Thoracic aorta (tissue), 2 donors: ENCODE measurements around the gene FOSL2. TPM values are rescaled to one million over a fixed set of nuclear protein-coding genes. Genes with fewer than 3 reads are reported as not detected.

ENCODE experiments used
- ATAC-seq: fragments of 150-250 bp; one replicate; pipeline ENCODE4 v1.8.0; 2017; ENCODE audit warnings: low read depth; ENCODE audit not compliant: insufficient number of reproducible peaks, low FRiP score
- DNase-seq: peaks from one replicate; pipeline ENCODE4 v3.0.0-alpha.2; 2020; ENCODE audit warnings: low spot score
- H3K27ac ChIP-seq, 2 donors: fragments of 200-600 bp; sonication (generic); 1 replicate in 1 of 2; 2 replicates in 1 of 2; pipeline ENCODE4 v1.5.1; 2016; ENCODE audit warnings: mild to moderate bottlenecking in 2 of 2, moderate library complexity in 2 of 2
- H3K27me3 ChIP-seq: fragments of 200-600 bp; sonication (generic); replicated peaks from 2 replicates; pipeline ENCODE4 v1.6.0; 2016; ENCODE audit warnings: mild to moderate bottlenecking; ENCODE audit not compliant: insufficient read depth
- H3K36me3 ChIP-seq: fragments of 200-600 bp; sonication (generic); one replicate; pipeline ENCODE4 v1.5.1; 2016
- H3K4me1 ChIP-seq, 2 donors: fragments of 200-600 bp; sonication (generic); 1 replicate in 1 of 2; 2 replicates in 1 of 2; pipeline versions ENCODE4 v1.5.1 to v1.6.0; 2016; ENCODE audit warnings: low read depth in 2 of 2, mild to moderate bottlenecking in 1 of 2; ENCODE audit not compliant: control insufficient read depth in 1 of 2
- H3K4me3 ChIP-seq: fragments of 200-600 bp; sonication (generic); 2 replicates; pipeline ENCODE4 v1.5.1; 2016; ENCODE audit warnings: mild to moderate bottlenecking
- H3K9me3 ChIP-seq: fragments of 200-600 bp; sonication (generic); 2 replicates; pipeline ENCODE4 v1.5.1; 2016
- CTCF ChIP-seq: fragments of 200-600 bp; sonication (generic); IDR thresholded peaks from one replicate; pipeline ENCODE4 v1.5.1; 2019; ENCODE audit warnings: antibody characterized with exemption
- total RNA-seq, 2 donors: library from RNA; depleted of rRNA; stranded (reverse); fragments of >200 nt; gene quantifications; one replicate each; pipeline versions ENCODE4 v1.1.0 to v1.2.3, GENCODE V29; 2016

FOSL2 gene
- total RNA-seq, 2 donors from 2014 or later, result 188 to 311 TPM

GRCh38 chr2:28433935-28434599 is 41.4 kb downstream of the FOSL2 start:
- Histone ChIP-seq H3K4me1 (no peaks in the 10 kb centered on the region), H3K4me3 (no peak overlapping the region), H3K27ac (no peak overlapping the region), H3K27me3 (no peaks in the 10 kb centered on the region), H3K36me3 (no peaks in the 10 kb centered on the region), H3K9me3 (no peaks in the 10 kb centered on the region)
- no peak for TF ChIP-seq CTCF
- ATAC-seq (no peak), DNase-seq (no peak)

GRCh38 chr2:28434600-28434989 is 41.9 kb downstream of the FOSL2 start:
- Histone ChIP-seq H3K4me3 (no peak overlapping the region), H3K4me1 (no peaks in the 10 kb centered on the region), H3K9me3 (no peaks in the 10 kb centered on the region), H3K36me3 (no peaks in the 10 kb centered on the region), H3K27me3 (no peaks in the 10 kb centered on the region), H3K27ac (no peak overlapping the region)
- no peak for TF ChIP-seq CTCF
- no peak for DNase-seq
- ATAC-seq, result no peak

GRCh38 chr2:28435241-28435640 is 42.6 kb downstream of the FOSL2 start:
- no peak for TF ChIP-seq CTCF
- Histone ChIP-seq H3K27me3 (no peaks in the 10 kb centered on the region), H3K4me3 (no peak overlapping the region), H3K9me3 (no peaks in the 10 kb centered on the region), H3K27ac (no peak overlapping the region), H3K4me1 (no peaks in the 10 kb centered on the region), H3K36me3 (no peaks in the 10 kb centered on the region)
- DNase-seq (no peak), ATAC-seq (no peak)

GRCh38 chr2:28435814-28436351 is 43.2 kb downstream of the FOSL2 start:
- no peaks in the 10 kb centered on the region for H3K4me1 ChIP-seq
- H3K27ac ChIP-seq, result no peak overlapping the region
- ATAC-seq, result no peak
- DNase-seq, result no peak
- H3K9me3 ChIP-seq, result no peaks in the 10 kb centered on the region
- no peaks in the 10 kb centered on the region for H3K27me3 ChIP-seq
- TF ChIP-seq CTCF, result no peak
- no peak overlapping the region for H3K4me3 ChIP-seq
- H3K36me3 ChIP-seq, result no peaks in the 10 kb centered on the region

- ATAC-seq (no peak), DNase-seq (no peak)
- Histone ChIP-seq H3K9me3 (no peaks in the 10 kb centered on the region), H3K36me3 (no peaks in the 10 kb centered on the region), H3K27me3 (no peaks in the 10 kb centered on the region), H3K27ac (no peak overlapping the region), H3K4me1 (no peaks in the 10 kb centered on the region), H3K4me3 (no peak overlapping the region)
- TF ChIP-seq CTCF, result no peak
Measured at GRCh38 chr2:28436525-28437051, 43.9 kb downstream of the FOSL2 start.
